ENCODE results near the gene TENM4.

The TENM4 gene

GRCh38 chr11:79417069-79417920 lies 23.5 kb downstream of the TENM4 start:
- no peak for DNase-seq

GRCh38 chr11:79415912-79416311 lies 24.9 kb downstream of the TENM4 start:
- no peak for DNase-seq

- DNase-seq, result no peak
These were observed 25.4 kb downstream of the TENM4 start for GRCh38 chr11:79415411-79415810.

- DNase-seq, result no peak
These were observed 26.0 kb downstream of the TENM4 start for GRCh38 chr11:79414644-79415317.

GRCh38 chr11:79414041-79414440 lies 26.8 kb downstream of the TENM4 start:
- no peak for DNase-seq

GRCh38 chr11:79413268-79413667 lies 27.6 kb downstream of the TENM4 start:
- DNase-seq, result no peak

- DNase-seq, result no peak
These were observed 28.1 kb downstream of the TENM4 start for GRCh38 chr11:79412761-79413160.

- DNase-seq, result no peak
These were observed 31.5 kb downstream of the TENM4 start for GRCh38 chr11:79409330-79409729.

- no peak for DNase-seq
These were observed 34.5 kb downstream of the TENM4 start for GRCh38 chr11:79406376-79406775.

GRCh38 chr11:79404806-79405205 lies 36.0 kb downstream of the TENM4 start:
- no peak for DNase-seq

GRCh38 chr11:79404325-79404724 lies 36.5 kb downstream of the TENM4 start:
- DNase-seq, result peak in 1 of 2 donors; percentile 9

GRCh38 chr11:79403839-79404238 lies 37.0 kb downstream of the TENM4 start:
- DNase-seq, result no peak

GRCh38 chr11:79402912-79403311 lies 37.9 kb downstream of the TENM4 start:
- DNase-seq, result no peak

- no peak for DNase-seq
These were observed 40.0 kb downstream of the TENM4 start for GRCh38 chr11:79400717-79401330.

GRCh38 chr11:79400206-79400605 lies 40.6 kb downstream of the TENM4 start:
- DNase-seq, result no peak

- DNase-seq, result no peak
These were observed 43.6 kb downstream of the TENM4 start for GRCh38 chr11:79397252-79397651.

- DNase-seq, result no peak
These were observed 44.2 kb downstream of the TENM4 start for GRCh38 chr11:79396674-79397073.

GRCh38 chr11:79396001-79396400 lies 44.8 kb downstream of the TENM4 start:
- no peak for DNase-seq

GRCh38 chr11:79393362-79394043 lies 47.3 kb downstream of the TENM4 start:
- no peak for DNase-seq

- no peak for DNase-seq
These were observed 48.7 kb downstream of the TENM4 start for GRCh38 chr11:79392161-79392560.

GRCh38 chr11:79390923-79391322 lies 49.9 kb downstream of the TENM4 start:
- DNase-seq, result no peak

- no peak for DNase-seq
These were observed 50.4 kb downstream of the TENM4 start for GRCh38 chr11:79390477-79390876.

GRCh38 chr11:79388201-79388600 lies 52.6 kb downstream of the TENM4 start:
- no peak for DNase-seq

Measured in bone marrow (tissue), 2 donors.